HCT116 (cell line): ENCODE results near the gene TBC1D13. TPM values are rescaled to one million over a fixed set of nuclear protein-coding genes. Genes with fewer than 3 reads are reported as not detected.

ENCODE experiments used
- ATAC-seq: fragments of 200-7000 bp; cut with Tn5 transposase; 2 replicates; pipeline ENCODE4 v1.9.1; 2020; ENCODE audit warnings: mild to moderate bottlenecking, moderate library complexity
- BruUV-seq: library from RNA; stranded (reverse); fragments of 400-500 nt; replicated peaks from 2 replicates; lab custom pipeline; 2021; lab: Mats Ljungman, UMichigan
- CTCF ChIA-PET: fragments of 300-600 bp; sonication (Branson Sonifier 250); formaldehyde crosslinking; loops from one replicate; lab custom pipeline; 2021; ENCODE audit warnings: antibody characterized with exemption; lab: Charles Lee
- POLR2A ChIA-PET: fragments of 300-600, 350-600 bp; sonication (Branson Sonifier 250); formaldehyde crosslinking; loops from one replicate; lab custom pipeline; 2021; ENCODE audit warnings: antibody characterized with exemption; lab: Charles Lee
- RAD21 ChIA-PET, 2 experiments: fragments of 300-600 bp; sonication (Branson Sonifier 250); formaldehyde crosslinking; loops; one replicate each; lab custom pipeline; 2023; ENCODE audit warnings: low total read pairs in 2 of 2; ENCODE audit not compliant: uncharacterized antibody in 2 of 2, unreplicated experiment in 2 of 2, low non-redundant PET in 1 of 2; lab: Charles Lee
- DNase-seq: peaks from one replicate; pipeline ENCODE4 v3.0.0-alpha.2; 2010; ENCODE audit warnings: low read depth, low spot score
- H2AFZ ChIP-seq: fragments of 200-600 bp; shearing (Covaris generic), sonication (generic); 2 replicates; pipeline ENCODE4 v1.6.1; 2017; ENCODE audit warnings: low read depth, mixed run types, mixed read lengths, antibody characterized with exemption, low read length; ENCODE audit not compliant: poor library complexity, severe bottlenecking
- H3K27ac ChIP-seq: 2 replicates; pipeline ENCODE4 v1.5.1; 2012; ENCODE audit warnings: low read depth, low read length
- H3K27me3 ChIP-seq: fragments of 200-600 bp; sonication (generic); 2 replicates; pipeline ENCODE4 v1.6.1; 2016; ENCODE audit warnings: mixed run types, low read length, mixed read lengths; ENCODE audit not compliant: insufficient read depth
- H3K36me3 ChIP-seq, 2 experiments: fragments of 200-500 bp in 1 of 2; fragments of 200-600 bp in 1 of 2; sonication (Bioruptor generic) in 1 of 2; sonication (generic) in 1 of 2; 2 replicates each; pipeline versions ENCODE4 v1.5.1 to v1.6.1; 2014 to 2016; ENCODE audit warnings: low read length in 2 of 2, inconsistent platforms in 1 of 2, mixed read lengths in 1 of 2, mixed run types in 1 of 2; ENCODE audit not compliant: insufficient read depth in 2 of 2, control insufficient read depth in 1 of 2
- H3K4me1 ChIP-seq, 2 experiments: fragments of 200-600 bp in 1 of 2; sonication (generic) in 1 of 2; 2 replicates each; pipeline versions ENCODE4 v1.5.1 to v1.6.1; 2012 to 2017; ENCODE audit warnings: low read length in 2 of 2, inconsistent platforms in 1 of 2, mild to moderate bottlenecking in 1 of 2, mixed read lengths in 1 of 2, mixed run types in 1 of 2, moderate library complexity in 1 of 2; ENCODE audit not compliant: insufficient read depth in 2 of 2, control insufficient read depth in 1 of 2
- H3K4me2 ChIP-seq: fragments of 200-600 bp; sonication (generic); 2 replicates; pipeline ENCODE4 v1.6.1; 2017; ENCODE audit warnings: mixed run types, low read length, mixed read lengths
- H3K4me3 ChIP-seq, 2 experiments: fragments of 200-600 bp in 1 of 2; sonication (generic) in 1 of 2; replicated peaks in 1 of 2; 2 replicates each; pipeline ENCODE4 v1.5.1; 2011 to 2016; ENCODE audit warnings: low read length in 2 of 2, control low read depth in 1 of 2, low read depth in 1 of 2, mild to moderate bottlenecking in 1 of 2, mixed read lengths in 1 of 2, mixed run types in 1 of 2
- H3K79me2 ChIP-seq: fragments of 200-600 bp; sonication (generic); 2 replicates; pipeline ENCODE4 v1.6.1; 2017; ENCODE audit warnings: mild to moderate bottlenecking, mixed run types, low read length, moderate library complexity, mixed read lengths; ENCODE audit not compliant: insufficient read depth
- H3K9ac ChIP-seq: fragments of 200-600 bp; sonication (generic); 2 replicates; pipeline ENCODE4 v1.6.1; 2016; ENCODE audit warnings: low read length, mixed read lengths
- H3K9me2 ChIP-seq: fragments of 200-600 bp; sonication (generic), shearing (Covaris generic); 2 replicates; pipeline ENCODE4 v1.6.1; 2017; ENCODE audit warnings: mixed run types, mild to moderate bottlenecking, moderate library complexity; ENCODE audit not compliant: insufficient read depth
- H3K9me3 ChIP-seq, 2 experiments: fragments of 200-500 bp in 1 of 2; fragments of 200-600 bp in 1 of 2; sonication (Bioruptor generic) in 1 of 2; sonication (generic) in 1 of 2; 2 replicates each; pipeline ENCODE4 v1.6.1; 2014 to 2017; ENCODE audit warnings: low read length in 2 of 2, mixed read lengths in 2 of 2, inconsistent platforms in 1 of 2, low read depth in 1 of 2, mild to moderate bottlenecking in 1 of 2, mixed run types in 1 of 2, moderate library complexity in 1 of 2; ENCODE audit not compliant: control insufficient read depth in 1 of 2, insufficient read depth in 1 of 2
- H4K20me1 ChIP-seq: fragments of 200-600 bp; sonication (generic), shearing (Covaris generic); 2 replicates; pipeline ENCODE4 v1.6.1; 2017; ENCODE audit warnings: mixed run types, mild to moderate bottlenecking, moderate library complexity; ENCODE audit not compliant: insufficient read depth
- CBX3 ChIP-seq: IDR thresholded peaks from 2 replicates; pipeline ENCODE4 v1.6.1; 2012; ENCODE audit warnings: low read depth
- CEBPB ChIP-seq: IDR thresholded peaks from 2 replicates; pipeline ENCODE4 v1.6.1; 2012; ENCODE audit warnings: low read depth
- EGR1 ChIP-seq: IDR thresholded peaks from 2 replicates; pipeline ENCODE4 v1.6.1; 2012; ENCODE audit warnings: low read depth
- ELF1 ChIP-seq: IDR thresholded peaks from 2 replicates; pipeline ENCODE4 v1.6.1; 2012; ENCODE audit warnings: low read depth, borderline replicate concordance
- EZH2 ChIP-seq: fragments of 200-600 bp; sonication (generic); IDR thresholded peaks from 2 replicates; pipeline ENCODE4 v1.6.1; 2017; ENCODE audit warnings: antibody characterized with exemption, mixed run types
- EZH2phosphoT487 ChIP-seq: fragments of 200-600 bp; IDR thresholded peaks from 2 replicates; pipeline ENCODE4 v1.6.1; 2018; ENCODE audit warnings: antibody characterized with exemption, borderline replicate concordance
- POLR2A ChIP-seq: IDR thresholded peaks from 2 replicates; pipeline ENCODE4 v1.7.0; 2011; ENCODE audit warnings: borderline replicate concordance; ENCODE audit not compliant: insufficient read depth, insufficient read length; ENCODE audit errors: extremely low read depth
- POLR2AphosphoS5 ChIP-seq: IDR thresholded peaks from 2 replicates; pipeline ENCODE4 v1.6.1; 2011; ENCODE audit warnings: mild to moderate bottlenecking, low read depth, low read length, moderate library complexity
- SIN3A ChIP-seq: IDR thresholded peaks from 2 replicates; pipeline ENCODE4 v1.6.1; 2012; ENCODE audit warnings: low read depth
- SP1 ChIP-seq: IDR thresholded peaks from 2 replicates; pipeline ENCODE4 v1.6.1; 2012; ENCODE audit warnings: low read depth
- TCF7L2 ChIP-seq: IDR thresholded peaks from 2 replicates; pipeline ENCODE4 v1.7.0; 2011; ENCODE audit warnings: borderline replicate concordance, inconsistent platforms; ENCODE audit not compliant: insufficient read depth, insufficient read length; ENCODE audit errors: extremely low read depth
- ZFX ChIP-seq: fragments of 450-650 bp; IDR thresholded peaks from 2 replicates; pipeline ENCODE4 v1.6.1; 2017
- ZNF274 ChIP-seq: fragments of 200-500 bp; sonication (Bioruptor generic); IDR thresholded peaks from 2 replicates; pipeline ENCODE4 v1.6.1; 2014; ENCODE audit warnings: mild to moderate bottlenecking, low read depth, low read length, inconsistent platforms
- intact Hi-C: fragments of 100-400 bp; cut with micrococcal nuclease; formaldehyde crosslinking; loops from 2 replicates; pipeline ENCODE4 v1.10.0; 2022
- total RNA-seq: library from RNA; stranded (reverse); gene quantifications from one replicate; pipeline ENCODE4 v1.2.1, GENCODE V29; 2021; ENCODE audit not compliant: unreplicated experiment
- TF ChIP-seq, protein P1 (sequence below): IDR thresholded peaks from 2 replicates; pipeline ENCODE4 v1.6.1; 2012
- TF ChIP-seq, protein P2 (sequence below): IDR thresholded peaks from 2 replicates; pipeline ENCODE4 v1.6.1; 2011; ENCODE audit warnings: mild to moderate bottlenecking, low read length, moderate library complexity; ENCODE audit not compliant: insufficient replicate concordance; ENCODE audit errors: extremely low read depth
- TF ChIP-seq, protein P3 (sequence below), 3 experiments: fragments of 200-600 bp in 1 of 3; sonication (generic) in 1 of 3; IDR thresholded peaks in 2 of 3; conservative IDR thresholded peaks in 1 of 3; 2 replicates each; pipeline ENCODE4 v1.5.1; 2012 to 2017; ENCODE audit warnings: low read depth in 2 of 3, low read length in 2 of 3, antibody characterized with exemption in 1 of 3, borderline replicate concordance in 1 of 3, control low read depth in 1 of 3, mild to moderate bottlenecking in 1 of 3, mixed read lengths in 1 of 3, mixed run types in 1 of 3, moderate library complexity in 1 of 3; ENCODE audit not compliant: insufficient read depth in 1 of 3
- TF ChIP-seq, protein P4 (sequence below): IDR thresholded peaks from 2 replicates; pipeline ENCODE4 v1.6.1; 2012

The TBC1D13 gene
- total RNA-seq, 1 experiment from 2014 or later: 17.5 TPM

DNA sequence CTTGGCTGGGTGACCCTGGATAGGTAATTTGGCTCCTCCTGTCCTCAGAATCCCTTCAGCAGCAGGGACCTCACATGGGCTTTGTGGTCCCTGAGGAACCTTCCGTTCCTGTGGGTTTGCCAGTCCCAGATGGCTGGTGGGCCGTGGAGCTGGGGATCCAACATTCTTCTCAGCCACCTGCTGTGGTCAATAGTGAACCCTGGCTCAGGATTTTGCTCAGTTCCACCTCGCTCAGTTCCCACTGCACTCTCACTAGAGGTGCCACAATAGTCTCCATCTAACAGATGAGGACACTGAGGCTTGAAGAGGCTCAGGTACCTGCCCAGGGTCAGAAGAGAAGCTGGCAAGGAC, 59.6 kb downstream of the TBC1D13 start:
- Histone ChIP-seq H3K27ac (no peak overlapping the region), H3K27me3 (no peaks in the 10 kb centered on the region), H3K4me2 (no peak overlapping the region)
- intact Hi-C loops: no loop called here
- TF ChIP-seq CBX3 (no peak), ZNF274 (no peak), POLR2AphosphoS5 (no peak), EZH2phosphoT487 (no peak), EGR1 (no peak)
- TF ChIP-seq, protein P1, sequence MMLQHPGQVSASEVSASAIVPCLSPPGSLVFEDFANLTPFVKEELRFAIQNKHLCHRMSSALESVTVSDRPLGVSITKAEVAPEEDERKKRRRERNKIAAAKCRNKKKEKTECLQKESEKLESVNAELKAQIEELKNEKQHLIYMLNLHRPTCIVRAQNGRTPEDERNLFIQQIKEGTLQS: no peak
- TF ChIP-seq, protein P2, sequence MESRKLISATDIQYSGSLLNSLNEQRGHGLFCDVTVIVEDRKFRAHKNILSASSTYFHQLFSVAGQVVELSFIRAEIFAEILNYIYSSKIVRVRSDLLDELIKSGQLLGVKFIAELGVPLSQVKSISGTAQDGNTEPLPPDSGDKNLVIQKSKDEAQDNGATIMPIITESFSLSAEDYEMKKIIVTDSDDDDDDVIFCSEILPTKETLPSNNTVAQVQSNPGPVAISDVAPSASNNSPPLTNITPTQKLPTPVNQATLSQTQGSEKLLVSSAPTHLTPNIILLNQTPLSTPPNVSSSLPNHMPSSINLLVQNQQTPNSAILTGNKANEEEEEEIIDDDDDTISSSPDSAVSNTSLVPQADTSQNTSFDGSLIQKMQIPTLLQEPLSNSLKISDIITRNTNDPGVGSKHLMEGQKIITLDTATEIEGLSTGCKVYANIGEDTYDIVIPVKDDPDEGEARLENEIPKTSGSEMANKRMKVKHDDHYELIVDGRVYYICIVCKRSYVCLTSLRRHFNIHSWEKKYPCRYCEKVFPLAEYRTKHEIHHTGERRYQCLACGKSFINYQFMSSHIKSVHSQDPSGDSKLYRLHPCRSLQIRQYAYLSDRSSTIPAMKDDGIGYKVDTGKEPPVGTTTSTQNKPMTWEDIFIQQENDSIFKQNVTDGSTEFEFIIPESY: no peak
- TF ChIP-seq, all 23 proteins: peak for 0
- no peaks in the 10 kb centered on the region for H3K9me2 ChIP-seq
- ChIA-PET RAD21 (no interaction called here), POLR2A (no interaction called here), CTCF (no interaction called here)
- H3K9me3 ChIP-seq: peaks cover 8 to 10% of the 10 kb centered on the region in 2 experiments; a peak in 2 of 4 replicates
- H2AFZ ChIP-seq: no peak overlapping the region
- 0 out of 2 replicates have a peak, but pooled peaks cover 4% of the 10 kb centered on the region for H3K79me2 ChIP-seq
- BruUV-seq: no TSS peak
- H3K4me3 ChIP-seq: no peak overlapping the region
- ATAC-seq (no peak), DNase-seq (no peak)
- no peaks in the 10 kb centered on the region for H3K36me3 ChIP-seq
- H3K4me1 ChIP-seq: no peaks in the 10 kb centered on the region
- H3K9ac ChIP-seq: no peak overlapping the region
- no peaks in the 10 kb centered on the region for H4K20me1 ChIP-seq

DNA sequence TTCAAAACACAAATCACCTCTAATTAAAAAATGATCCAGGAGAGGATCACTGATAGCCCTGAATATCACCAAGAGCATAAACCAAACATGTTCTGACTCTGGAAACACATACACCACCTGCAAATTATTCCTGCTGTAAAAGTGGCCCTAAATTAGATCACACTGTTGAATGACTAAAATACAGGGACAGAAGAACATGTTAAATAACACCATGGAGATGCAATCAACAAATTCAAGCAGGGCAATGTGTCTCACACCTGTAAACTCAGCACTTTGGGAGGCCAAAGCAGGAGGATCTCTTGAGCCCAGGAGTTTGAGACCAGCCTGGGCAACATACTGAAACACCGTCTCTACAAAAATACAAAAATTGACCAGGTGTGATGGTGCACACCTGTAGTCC, 60.8 kb downstream of the TBC1D13 start:
- intact Hi-C loops: no loop called here
- no peak overlapping the region for H3K4me2 ChIP-seq
- H3K9me3 ChIP-seq: peaks cover 10% of the 10 kb centered on the region in 2 experiments; a peak in 2 of 4 replicates
- H3K27ac ChIP-seq: no peak overlapping the region
- H3K9me2 ChIP-seq: no peaks in the 10 kb centered on the region
- BruUV-seq: no TSS peak
- no peak overlapping the region for H3K4me3 ChIP-seq
- H3K9ac ChIP-seq: no peak overlapping the region
- no peaks in the 10 kb centered on the region for H4K20me1 ChIP-seq
- 0 out of 2 replicates have a peak, but pooled peaks cover 4% of the 10 kb centered on the region for H3K79me2 ChIP-seq
- H3K36me3 ChIP-seq: no peaks in the 10 kb centered on the region
- DNase-seq (no peak), ATAC-seq (no peak)
- POLR2A ChIA-PET: no interaction called here
- no peaks in the 10 kb centered on the region for H3K4me1 ChIP-seq
- no peaks in the 10 kb centered on the region for H3K27me3 ChIP-seq
- RAD21 ChIA-PET: no interaction called here
- no peak overlapping the region for H2AFZ ChIP-seq
- CTCF ChIA-PET: interaction anchor here (0.7 kb wide), 1 partner anchor 81 kb away, joined by 3 read pairs; no protein-coding TSS in a partner anchor
- TF ChIP-seq POLR2AphosphoS5 (no peak), CEBPB (no peak), ZFX (no peak), SP1 (no peak), POLR2A (no peak), EZH2 (no peak), EGR1 (no peak), TCF7L2 (no peak), EZH2phosphoT487 (no peak), SIN3A (no peak), ELF1 (no peak)
- TF ChIP-seq, protein P1: no peak
- TF ChIP-seq, protein P3, sequence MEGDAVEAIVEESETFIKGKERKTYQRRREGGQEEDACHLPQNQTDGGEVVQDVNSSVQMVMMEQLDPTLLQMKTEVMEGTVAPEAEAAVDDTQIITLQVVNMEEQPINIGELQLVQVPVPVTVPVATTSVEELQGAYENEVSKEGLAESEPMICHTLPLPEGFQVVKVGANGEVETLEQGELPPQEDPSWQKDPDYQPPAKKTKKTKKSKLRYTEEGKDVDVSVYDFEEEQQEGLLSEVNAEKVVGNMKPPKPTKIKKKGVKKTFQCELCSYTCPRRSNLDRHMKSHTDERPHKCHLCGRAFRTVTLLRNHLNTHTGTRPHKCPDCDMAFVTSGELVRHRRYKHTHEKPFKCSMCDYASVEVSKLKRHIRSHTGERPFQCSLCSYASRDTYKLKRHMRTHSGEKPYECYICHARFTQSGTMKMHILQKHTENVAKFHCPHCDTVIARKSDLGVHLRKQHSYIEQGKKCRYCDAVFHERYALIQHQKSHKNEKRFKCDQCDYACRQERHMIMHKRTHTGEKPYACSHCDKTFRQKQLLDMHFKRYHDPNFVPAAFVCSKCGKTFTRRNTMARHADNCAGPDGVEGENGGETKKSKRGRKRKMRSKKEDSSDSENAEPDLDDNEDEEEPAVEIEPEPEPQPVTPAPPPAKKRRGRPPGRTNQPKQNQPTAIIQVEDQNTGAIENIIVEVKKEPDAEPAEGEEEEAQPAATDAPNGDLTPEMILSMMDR (IDR thresholded peaks at IDR 0.05 in 2 of 3, conservative IDR thresholded peaks at IDR 0.05 in 1 of 3; ENCODE audit: borderline replicate concordance in 1 of 3, insufficient read depth in 1 of 3, low read depth in 2 of 3, low read length in 2 of 3): no peak
- TF ChIP-seq, protein P4, sequence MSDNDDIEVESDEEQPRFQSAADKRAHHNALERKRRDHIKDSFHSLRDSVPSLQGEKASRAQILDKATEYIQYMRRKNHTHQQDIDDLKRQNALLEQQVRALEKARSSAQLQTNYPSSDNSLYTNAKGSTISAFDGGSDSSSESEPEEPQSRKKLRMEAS: no peak
